Measurements from ENCODE around the gene CDKAL1.

DNA sequence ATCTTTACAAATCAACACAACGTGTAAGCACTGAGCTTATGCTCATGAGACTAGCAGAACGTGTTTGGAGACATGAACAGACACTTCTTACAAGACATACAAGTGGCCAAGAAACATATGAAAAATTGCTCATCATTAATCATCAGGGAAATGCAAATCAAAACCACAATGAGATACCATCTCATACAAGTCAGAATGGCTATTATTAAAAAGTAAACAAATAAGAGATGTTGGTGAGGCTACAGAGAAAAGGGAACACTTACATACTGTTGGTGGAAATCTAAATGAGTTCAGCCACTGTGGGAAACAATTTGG is 731.4 kb downstream of the CDKAL1 start:
- TF ChIP-seq ZNF274 (IDR thresholded peaks at IDR 0.05; ENCODE audit: low read depth, low read length) (no peak), YY1 (IDR thresholded peaks at IDR 0.05; ENCODE audit: insufficient read depth, insufficient read length) (no peak)
